Smooth muscle cell (in vitro differentiated cells): ENCODE results near the gene GNG13. TPM values are rescaled to one million over a fixed set of nuclear protein-coding genes. Genes with fewer than 3 reads are reported as not detected.

Experiments
- DNase-seq: peaks from one replicate; lab custom pipeline; 2025; ENCODE audit not compliant: unreplicated experiment; lab: John Stamatoyannopoulos, UW
- H2AFZ ChIP-seq: fragments of 200-600 bp; sonication (generic); 2 replicates; pipeline ENCODE4 v1.6.0; 2016; ENCODE audit warnings: antibody characterized with exemption, low read depth, mild to moderate bottlenecking
- H3F3A ChIP-seq: fragments of 200-600 bp; sonication (generic); 2 replicates; pipeline ENCODE4 v1.6.0; 2017; ENCODE audit warnings: antibody characterized with exemption, low read depth
- H3K27ac ChIP-seq: fragments of 200-600 bp; sonication (generic); 2 replicates; pipeline ENCODE4 v1.5.1; 2016; ENCODE audit warnings: low read depth, mild to moderate bottlenecking
- H3K27me3 ChIP-seq: fragments of 200-600 bp; sonication (generic); 2 replicates; pipeline ENCODE4 v1.6.1; 2016; ENCODE audit warnings: low read depth, mild to moderate bottlenecking
- H3K36me3 ChIP-seq: fragments of 200-600 bp; sonication (generic); 2 replicates; pipeline ENCODE4 v1.5.1; 2016; ENCODE audit warnings: low read depth
- H3K4me1 ChIP-seq: fragments of 200-600 bp; sonication (generic); 2 replicates; pipeline ENCODE4 v1.5.1; 2016; ENCODE audit warnings: low read depth
- H3K4me2 ChIP-seq: fragments of 200-600 bp; sonication (generic); 2 replicates; pipeline ENCODE4 v1.6.0; 2016; ENCODE audit warnings: mild to moderate bottlenecking
- H3K4me3 ChIP-seq: fragments of 200-600 bp; sonication (generic); 2 replicates; pipeline ENCODE4 v1.5.1; 2016; ENCODE audit warnings: mild to moderate bottlenecking
- H3K79me2 ChIP-seq: fragments of 200-600 bp; sonication (generic); 2 replicates; pipeline ENCODE4 v1.6.0; 2016; ENCODE audit warnings: low read depth, mild to moderate bottlenecking
- H3K9ac ChIP-seq: fragments of 200-600 bp; sonication (generic); 2 replicates; pipeline ENCODE4 v1.6.0; 2016; ENCODE audit warnings: low read depth
- H3K9me3 ChIP-seq: fragments of 200-600 bp; sonication (generic); replicated peaks from 2 replicates; pipeline ENCODE4 v1.5.1; 2016; ENCODE audit warnings: low read depth
- H4K20me1 ChIP-seq: fragments of 200-600 bp; sonication (generic); 2 replicates; pipeline ENCODE4 v1.6.0; 2016; ENCODE audit warnings: low read depth
- CTCF ChIP-seq: fragments of 200-600 bp; sonication (generic); IDR thresholded peaks from 2 replicates; pipeline ENCODE4 v1.5.1; 2017; ENCODE audit warnings: borderline replicate concordance, mild to moderate bottlenecking, antibody characterized with exemption; ENCODE audit not compliant: insufficient read depth, poor library complexity, severe bottlenecking
- WGBS: methylation state at CpG from one replicate; pipeline ENCODE4 v1.1.7; 2016; ENCODE audit warnings: low lambda C conversion rate; 5-methylcytosine and 5-hydroxymethylcytosine counted together
- polyA plus RNA-seq: library from polyadenylated mRNA; unstranded; fragments of >200 nt; fragmentation: Nextera tagmentation; extraction: Ambion mirVana; gene quantifications from 2 replicates; pipeline ENCODE4 v1.2.1, GENCODE V29; 2016
- total RNA-seq: library from RNA; depleted of rRNA; stranded (reverse); fragments of >200 nt; gene quantifications from 2 replicates; pipeline ENCODE4 v1.2.3, GENCODE V29; 2014

Gene GNG13
- total and polyA plus RNA-seq, 2 experiments from 2014 or later, result not detected

- no peaks in the 10 kb centered on the region for H3K79me2 ChIP-seq
- no peak overlapping the region for H3K4me2 ChIP-seq
- H4K20me1 ChIP-seq, result no peaks in the 10 kb centered on the region
- no peak for DNase-seq
- no peak overlapping the region for H3K9ac ChIP-seq
- H3K4me3 ChIP-seq, result no peak overlapping the region
- no peaks in the 10 kb centered on the region for H3K4me1 ChIP-seq
- no peak overlapping the region for H3K27ac ChIP-seq
- no peaks in the 10 kb centered on the region for H3F3A ChIP-seq
- H3K9me3 ChIP-seq, result peaks cover 2% of the 10 kb centered on the region
- 92% methylated on average over 26 of the region's 27 CpGs for WGBS
- H3K36me3 ChIP-seq, result no peaks in the 10 kb centered on the region
- no peaks in the 10 kb centered on the region for H3K27me3 ChIP-seq
- no peak overlapping the region for H2AFZ ChIP-seq
- TF ChIP-seq CTCF, result no peak
Measured at GRCh38 chr16:831571-832413, 31.3 kb upstream of the GNG13 start.

- H3K4me3 ChIP-seq, result no peak overlapping the region
- no peaks in the 10 kb centered on the region for H3K36me3 ChIP-seq
- H3K79me2 ChIP-seq, result no peaks in the 10 kb centered on the region
- H3K27me3 ChIP-seq, result no peaks in the 10 kb centered on the region
- no peaks in the 10 kb centered on the region for H4K20me1 ChIP-seq
- H3K27ac ChIP-seq, result no peak overlapping the region
- H3K4me2 ChIP-seq, result no peak overlapping the region
- no peaks in the 10 kb centered on the region for H3K4me1 ChIP-seq
- no peak for TF ChIP-seq CTCF
- no peak overlapping the region for H3K9ac ChIP-seq
- H3F3A ChIP-seq, result no peaks in the 10 kb centered on the region
- WGBS, result 93% methylated on average over 24 of the region's 24 CpGs
- no peak overlapping the region for H2AFZ ChIP-seq
- H3K9me3 ChIP-seq, result no peaks in the 10 kb centered on the region
- DNase-seq, result no peak
Measured at GRCh38 chr16:830871-831570, 30.5 kb upstream of the GNG13 start.

- H3K79me2 ChIP-seq, result no peaks in the 10 kb centered on the region
- 96% methylated on average over 41 of the region's 43 CpGs for WGBS
- no peaks in the 10 kb centered on the region for H3K27me3 ChIP-seq
- H3K27ac ChIP-seq, result no peak overlapping the region
- no peak for DNase-seq
- no peak overlapping the region for H3K4me3 ChIP-seq
- H4K20me1 ChIP-seq, result no peaks in the 10 kb centered on the region
- H3K36me3 ChIP-seq, result no peaks in the 10 kb centered on the region
- no peak overlapping the region for H2AFZ ChIP-seq
- H3K9ac ChIP-seq, result no peak overlapping the region
- H3K9me3 ChIP-seq, result no peaks in the 10 kb centered on the region
- H3F3A ChIP-seq, result no peaks in the 10 kb centered on the region
- TF ChIP-seq CTCF, result no peak
- no peak overlapping the region for H3K4me2 ChIP-seq
- H3K4me1 ChIP-seq, result no peaks in the 10 kb centered on the region
Measured at GRCh38 chr16:830107-830870, 29.8 kb upstream of the GNG13 start.
